Measurements from ENCODE around the gene GRK6.

GRCh38 chr5:177382423-177383029 lies 44.0 kb upstream of the GRK6 start:
- TF ChIP-seq REST (tag by site-specific recombination; IDR thresholded peaks at IDR 0.05) = no peak
- TF ChIP-seq ZNF37A (tag by site-specific recombination; IDR thresholded peaks at IDR 0.05) = no peak
- TF ChIP-seq ZNF391 (tag by site-specific recombination; IDR thresholded peaks at IDR 0.05; ENCODE audit: borderline replicate concordance, low read depth) = no peak
- no peak for TF ChIP-seq ZNF324 (tag by site-specific recombination; IDR thresholded peaks at IDR 0.05)
- no peak for TF ChIP-seq ATF2 (tag by site-specific recombination; IDR thresholded peaks at IDR 0.05; ENCODE audit: low read depth)
- TF ChIP-seq ZNF600 (tag by site-specific recombination; IDR thresholded peaks at IDR 0.05) = 0 out of 2 replicates have a peak, but pooled peaks have one; percentile 10
